Adrenal gland (tissue), 5 donors: ENCODE results near the gene FGFBP2.

Experiments
- POLR2A ChIP-seq, 2 donors: fragments of 450-650 bp; IDR thresholded peaks; one replicate each; pipeline ENCODE4 v1.6.1; 2017; ENCODE audit warnings: antibody characterized with exemption in 2 of 2, mild to moderate bottlenecking in 2 of 2, moderate library complexity in 1 of 2
- TF ChIP-seq, protein P1 (sequence below), 6 experiments: fragments of 450-650 bp in 4 of 6; fragments of 200-600 bp in 2 of 6; sonication (generic) in 1 of 6; IDR thresholded peaks; 1 replicate in 5 of 6; 2 replicates in 1 of 6; pipeline versions ENCODE4 v1.5.1 to v1.8.0; 2016 to 2021; ENCODE audit warnings: antibody characterized with exemption in 6 of 6, mild to moderate bottlenecking in 2 of 6, moderate library complexity in 1 of 6
- donor health status: DM: no; HTN: no; CAD: no.

DNA sequence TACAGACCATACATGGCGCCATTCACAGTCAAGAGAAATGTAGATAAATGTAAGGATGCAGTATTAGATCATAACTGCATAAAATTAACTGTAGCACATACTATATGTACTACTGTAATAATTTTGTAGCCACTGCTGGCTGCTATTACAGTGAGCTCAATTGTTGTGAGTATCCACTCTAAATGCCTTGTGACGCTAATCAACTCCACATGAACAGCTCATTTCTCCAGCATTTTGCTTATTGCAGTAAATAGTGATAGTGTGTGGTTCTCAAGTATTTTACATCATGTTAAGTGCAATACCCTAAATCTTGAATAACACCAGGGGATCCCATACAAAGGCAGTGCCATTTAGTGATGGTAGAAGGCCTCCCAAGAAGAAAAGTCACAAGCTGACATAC, 45.7 kb downstream of the FGFBP2 start:
- TF ChIP-seq, protein P1, sequence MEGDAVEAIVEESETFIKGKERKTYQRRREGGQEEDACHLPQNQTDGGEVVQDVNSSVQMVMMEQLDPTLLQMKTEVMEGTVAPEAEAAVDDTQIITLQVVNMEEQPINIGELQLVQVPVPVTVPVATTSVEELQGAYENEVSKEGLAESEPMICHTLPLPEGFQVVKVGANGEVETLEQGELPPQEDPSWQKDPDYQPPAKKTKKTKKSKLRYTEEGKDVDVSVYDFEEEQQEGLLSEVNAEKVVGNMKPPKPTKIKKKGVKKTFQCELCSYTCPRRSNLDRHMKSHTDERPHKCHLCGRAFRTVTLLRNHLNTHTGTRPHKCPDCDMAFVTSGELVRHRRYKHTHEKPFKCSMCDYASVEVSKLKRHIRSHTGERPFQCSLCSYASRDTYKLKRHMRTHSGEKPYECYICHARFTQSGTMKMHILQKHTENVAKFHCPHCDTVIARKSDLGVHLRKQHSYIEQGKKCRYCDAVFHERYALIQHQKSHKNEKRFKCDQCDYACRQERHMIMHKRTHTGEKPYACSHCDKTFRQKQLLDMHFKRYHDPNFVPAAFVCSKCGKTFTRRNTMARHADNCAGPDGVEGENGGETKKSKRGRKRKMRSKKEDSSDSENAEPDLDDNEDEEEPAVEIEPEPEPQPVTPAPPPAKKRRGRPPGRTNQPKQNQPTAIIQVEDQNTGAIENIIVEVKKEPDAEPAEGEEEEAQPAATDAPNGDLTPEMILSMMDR (IDR thresholded peaks at IDR 0.05) = no peak
- no peak for TF ChIP-seq POLR2A (IDR thresholded peaks at IDR 0.05)
